ENCODE results near the gene LANCL3.

LANCL3 gene

GRCh38 chrX:37677765-37678164 is 106.3 kb downstream of the LANCL3 start:
- Histone ChIP-seq H3K4me1 (ENCODE audit: control insufficient read depth, insufficient read depth, low read length) (peaks cover 3% of the 10 kb centered on the region; the same call in 1 of the 2 replicates), H3K9me3 (ENCODE audit: control insufficient read depth, insufficient read depth, low read depth, low read length) (no peaks in the 10 kb centered on the region), H3K27ac (ENCODE audit: extremely low read depth, low read depth, low read length) (no peak overlapping the region), H3K36me3 (ENCODE audit: control insufficient read depth in 2 of 2, insufficient read depth in 1 of 2, low read length in 2 of 2) (no peaks in the 10 kb centered on the region), H3K4me3 (ENCODE audit: low read depth, low read length) (no peak overlapping the region)
- ChIA-PET POLR2A (no interaction called here), CTCF (no interaction called here)
- TF ChIP-seq ZNF10 (tag by site-specific recombination; IDR thresholded peaks at IDR 0.05) (no peak), ZNF645 (tag by site-specific recombination; IDR thresholded peaks at IDR 0.05) (no peak), ZNF704 (tag by site-specific recombination; IDR thresholded peaks at IDR 0.05) (no peak), ZNF701 (tag by site-specific recombination; IDR thresholded peaks at IDR 0.05) (no peak), ZBTB7A (tag by site-specific recombination; IDR thresholded peaks at IDR 0.05; ENCODE audit: low read depth) (no peak), ZNF132 (tag by site-specific recombination; IDR thresholded peaks at IDR 0.05; ENCODE audit: borderline replicate concordance) (no peak), ZBTB11 (tag by site-specific recombination; conservative IDR thresholded peaks at IDR 0.05; ENCODE audit: low read depth) (no peak), ZBTB49 (tag by site-specific recombination; IDR thresholded peaks at IDR 0.05; ENCODE audit: low read depth) (no peak), SCRT2 (tag by site-specific recombination; IDR thresholded peaks at IDR 0.05) (no peak), ZNF239 (tag by site-specific recombination; IDR thresholded peaks at IDR 0.05) (no peak), ZBTB10 (tag by site-specific recombination; IDR thresholded peaks at IDR 0.05) (no peak), EGR2 (tag by site-specific recombination; IDR thresholded peaks at IDR 0.05; ENCODE audit: low read depth) (no peak), ZNF837 (tag by site-specific recombination; IDR thresholded peaks at IDR 0.05) (no peak), HIC1 (tag by site-specific recombination; IDR thresholded peaks at IDR 0.05) (no peak), ZNF518A (tag by site-specific recombination; conservative IDR thresholded peaks at IDR 0.05; ENCODE audit: low read depth) (no peak), ATF2 (tag by site-specific recombination; IDR thresholded peaks at IDR 0.05; ENCODE audit: low read depth) (no peak), ZNF629 (tag by site-specific recombination; IDR thresholded peaks at IDR 0.05) (no peak)

Data from HEK293 (cell line).